Measurements from ENCODE around the gene PLEKHG5. TPM values are rescaled to one million over a fixed set of nuclear protein-coding genes. Genes with fewer than 3 reads are reported as not detected.
"Not testable (repeated sequence)": the region's sequence is repeated elsewhere in the genome, so short reads cannot be mapped to it uniquely, and the experiment has no call there.

The PLEKHG5 gene
- total RNA-seq, 4 donors from 2014 or later, result 1.2 to 2.3 (median 1.6) TPM

DNA sequence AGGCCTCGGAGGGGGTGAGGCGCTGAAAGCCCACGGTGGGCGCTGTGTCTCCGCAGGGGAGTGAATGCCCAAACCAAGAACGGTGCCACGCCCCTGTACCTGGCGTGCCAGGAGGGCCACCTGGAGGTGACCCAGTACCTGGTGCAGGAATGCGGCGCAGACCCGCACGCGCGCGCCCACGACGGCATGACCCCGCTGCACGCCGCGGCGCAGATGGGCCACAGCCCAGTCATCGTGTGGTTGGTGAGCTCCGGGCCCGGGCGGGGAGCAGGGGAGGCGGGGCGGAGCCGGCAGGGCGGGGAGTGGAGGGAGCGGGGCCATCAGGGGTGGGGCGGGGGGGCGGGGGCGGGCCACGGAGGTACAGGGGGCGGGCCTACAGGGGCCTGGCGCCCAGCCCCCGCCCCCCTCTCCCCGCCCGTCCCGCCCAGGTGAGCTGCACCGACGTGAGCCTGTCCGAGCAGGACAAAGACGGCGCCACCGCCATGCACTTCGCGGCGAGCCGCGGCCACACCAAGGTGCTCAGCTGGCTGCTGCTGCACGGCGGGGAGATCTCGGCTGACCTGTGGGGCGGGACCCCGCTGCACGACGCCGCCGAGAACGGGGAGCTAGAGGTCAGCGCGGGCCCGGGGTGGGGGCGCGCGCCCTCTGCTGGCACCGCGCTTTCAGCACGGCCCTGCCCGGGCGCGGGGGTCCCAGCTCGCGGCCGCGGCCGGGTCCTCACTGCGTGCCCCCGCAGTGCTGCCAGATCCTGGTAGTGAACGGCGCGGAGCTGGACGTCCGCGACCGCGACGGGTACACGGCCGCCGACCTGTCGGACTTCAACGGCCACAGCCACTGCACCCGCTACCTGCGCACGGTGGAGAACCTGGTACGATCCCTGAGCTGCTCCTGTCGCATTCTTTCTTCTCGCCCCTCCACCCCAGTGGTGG, 51.0 kb downstream of the PLEKHG5 start:
- no peak for TF ChIP-seq POLR2A (IDR thresholded peaks at IDR 0.05)
- TF ChIP-seq, protein P1, sequence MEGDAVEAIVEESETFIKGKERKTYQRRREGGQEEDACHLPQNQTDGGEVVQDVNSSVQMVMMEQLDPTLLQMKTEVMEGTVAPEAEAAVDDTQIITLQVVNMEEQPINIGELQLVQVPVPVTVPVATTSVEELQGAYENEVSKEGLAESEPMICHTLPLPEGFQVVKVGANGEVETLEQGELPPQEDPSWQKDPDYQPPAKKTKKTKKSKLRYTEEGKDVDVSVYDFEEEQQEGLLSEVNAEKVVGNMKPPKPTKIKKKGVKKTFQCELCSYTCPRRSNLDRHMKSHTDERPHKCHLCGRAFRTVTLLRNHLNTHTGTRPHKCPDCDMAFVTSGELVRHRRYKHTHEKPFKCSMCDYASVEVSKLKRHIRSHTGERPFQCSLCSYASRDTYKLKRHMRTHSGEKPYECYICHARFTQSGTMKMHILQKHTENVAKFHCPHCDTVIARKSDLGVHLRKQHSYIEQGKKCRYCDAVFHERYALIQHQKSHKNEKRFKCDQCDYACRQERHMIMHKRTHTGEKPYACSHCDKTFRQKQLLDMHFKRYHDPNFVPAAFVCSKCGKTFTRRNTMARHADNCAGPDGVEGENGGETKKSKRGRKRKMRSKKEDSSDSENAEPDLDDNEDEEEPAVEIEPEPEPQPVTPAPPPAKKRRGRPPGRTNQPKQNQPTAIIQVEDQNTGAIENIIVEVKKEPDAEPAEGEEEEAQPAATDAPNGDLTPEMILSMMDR (IDR thresholded peaks at IDR 0.05 in 4 of 5, conservative IDR thresholded peaks at IDR 0.05 in 1 of 5), result peak in 1 of 5 experiments; percentile 22
- Histone ChIP-seq H3K4me3 (no peak overlapping the region), H3K36me3 (no peaks in the 10 kb centered on the region), H3K9me3 (no peaks in the 10 kb centered on the region), H3K27ac (no peak overlapping the region), H3K4me1 (no peaks in the 10 kb centered on the region), H3K27me3 (peaks cover 25 to 43% (median 42%) of the 10 kb centered on the region in 3 donors)
- DNase-seq (no peak), ATAC-seq (no peak)
- intact Hi-C loops (cut with DNase I; ENCODE audit: low total_unique reads) (no loop called here), in situ Hi-C loops (cut with MboI; ENCODE audit: low sequenced_read_pairs in 4 of 4) (no loop called here)

DNA sequence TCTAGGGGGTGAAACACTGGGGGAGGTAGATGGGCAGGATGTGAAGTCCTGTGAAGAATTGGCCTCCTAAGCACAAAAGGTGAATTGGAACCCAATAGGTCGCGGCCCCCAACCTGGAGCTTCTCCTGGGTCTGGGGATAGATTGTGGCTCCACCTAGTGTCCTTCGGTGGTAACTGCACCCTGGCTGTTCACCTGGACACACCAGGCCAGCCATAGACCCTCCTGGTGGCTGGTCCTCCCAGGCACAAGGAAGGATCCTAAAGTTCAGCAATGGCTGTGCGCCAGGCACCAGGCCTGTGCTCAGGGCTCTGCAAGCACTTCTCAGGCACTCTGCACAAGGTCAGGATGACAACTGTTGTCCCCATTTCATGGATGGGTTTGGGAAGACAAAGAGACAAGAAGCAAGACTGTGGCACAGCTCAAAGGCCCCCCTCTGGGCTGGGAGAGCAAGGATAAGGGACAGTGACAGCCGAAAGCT, 53.4 kb downstream of the PLEKHG5 start:
- H3K36me3 ChIP-seq, result no peaks in the 10 kb centered on the region
- intact Hi-C loops (cut with DNase I; ENCODE audit: low total_unique reads) (loop anchor here (2.0 kb wide), 1 partner anchor 75 kb away; no protein-coding TSS in a partner anchor), in situ Hi-C loops (cut with MboI; ENCODE audit: low sequenced_read_pairs in 4 of 4) (no loop called here)
- ATAC-seq (peak; percentile 71 to 84), DNase-seq (peak; percentile 22 to 37)
- H3K4me1 ChIP-seq, result no peaks in the 10 kb centered on the region
- H3K27ac ChIP-seq, result no peak overlapping the region
- TF ChIP-seq, protein P1 (IDR thresholded peaks at IDR 0.05 in 4 of 5, conservative IDR thresholded peaks at IDR 0.05 in 1 of 5), result peak; percentile 75 to 94 (median 84)
- TF ChIP-seq POLR2A (IDR thresholded peaks at IDR 0.05), result no peak
- peaks cover 25 to 42% (median 40%) of the 10 kb centered on the region in 3 donors for H3K27me3 ChIP-seq
- no peaks in the 10 kb centered on the region for H3K9me3 ChIP-seq
- H3K4me3 ChIP-seq, result no peak overlapping the region

DNA sequence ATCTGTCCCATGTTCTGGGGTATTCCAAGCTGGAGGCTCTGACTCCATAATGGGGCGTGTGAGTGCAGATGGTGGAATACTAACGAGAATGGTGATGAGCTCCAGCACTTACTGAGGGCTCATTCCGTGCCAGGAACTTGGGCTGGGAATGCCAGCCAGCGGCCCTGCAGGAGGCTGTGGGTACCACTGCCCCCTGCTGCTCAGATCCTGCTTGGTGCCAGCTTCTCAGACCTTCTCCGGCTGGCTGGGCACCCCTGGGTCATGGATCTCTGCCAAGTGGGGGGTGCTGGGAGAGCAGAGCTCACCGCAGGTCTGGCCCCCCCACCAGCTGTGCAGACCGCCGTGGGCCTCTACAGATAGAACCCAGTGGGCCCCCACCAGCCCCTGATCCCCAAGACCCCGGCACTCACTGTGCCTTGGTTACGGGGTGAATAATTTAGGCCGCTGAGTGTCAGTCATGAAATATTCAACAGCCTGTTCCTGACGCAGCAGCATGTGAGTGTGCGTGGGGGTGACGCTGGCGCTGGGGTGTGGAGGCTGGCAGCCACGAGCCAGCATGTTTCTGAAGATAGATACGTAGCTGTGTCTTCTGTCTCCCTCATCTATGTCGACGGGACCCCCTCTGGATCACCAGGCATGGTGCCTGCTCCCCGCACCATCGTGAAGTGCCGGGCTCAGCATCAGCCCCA, 54.3 kb downstream of the PLEKHG5 start:
- H3K4me1 ChIP-seq; intact Hi-C loops (cut with DNase I; ENCODE audit: low total_unique reads); ATAC-seq; H3K9me3 ChIP-seq; H3K27ac ChIP-seq; DNase-seq; H3K36me3 ChIP-seq; H3K4me3 ChIP-seq; in situ Hi-C loops (cut with MboI; ENCODE audit: low sequenced_read_pairs in 4 of 4): not testable (repeated sequence)
- H3K27me3 ChIP-seq, result peaks cover 25 to 42% (median 40%) of the 10 kb centered on the region in 3 donors

DNA sequence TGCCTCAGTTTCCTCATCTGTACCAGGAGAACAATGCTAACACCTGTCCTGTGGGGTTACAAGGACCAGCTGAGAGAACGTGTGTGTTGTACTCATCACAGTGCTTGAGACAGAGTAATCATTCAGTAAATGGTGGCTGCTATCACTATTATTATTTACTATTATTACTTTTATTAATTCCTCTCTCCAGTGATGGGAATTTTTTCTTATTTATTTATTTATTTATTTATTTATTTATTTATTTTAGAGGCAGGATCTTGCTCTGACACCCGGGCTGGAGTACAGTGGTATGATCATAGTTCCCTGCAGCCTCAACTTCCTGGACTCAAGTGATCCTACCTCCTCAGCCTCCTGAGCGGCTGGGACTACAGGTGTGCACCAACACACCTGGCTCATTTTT, 55.2 kb downstream of the PLEKHG5 start:
- H3K36me3 ChIP-seq; H3K4me3 ChIP-seq; H3K4me1 ChIP-seq; H3K9me3 ChIP-seq; intact Hi-C loops (cut with DNase I; ENCODE audit: low total_unique reads); H3K27ac ChIP-seq; ATAC-seq; DNase-seq; in situ Hi-C loops (cut with MboI; ENCODE audit: low sequenced_read_pairs in 4 of 4): not testable (repeated sequence)
- peaks cover 21 to 36% (median 36%) of the 10 kb centered on the region in 3 donors for H3K27me3 ChIP-seq

DNA sequence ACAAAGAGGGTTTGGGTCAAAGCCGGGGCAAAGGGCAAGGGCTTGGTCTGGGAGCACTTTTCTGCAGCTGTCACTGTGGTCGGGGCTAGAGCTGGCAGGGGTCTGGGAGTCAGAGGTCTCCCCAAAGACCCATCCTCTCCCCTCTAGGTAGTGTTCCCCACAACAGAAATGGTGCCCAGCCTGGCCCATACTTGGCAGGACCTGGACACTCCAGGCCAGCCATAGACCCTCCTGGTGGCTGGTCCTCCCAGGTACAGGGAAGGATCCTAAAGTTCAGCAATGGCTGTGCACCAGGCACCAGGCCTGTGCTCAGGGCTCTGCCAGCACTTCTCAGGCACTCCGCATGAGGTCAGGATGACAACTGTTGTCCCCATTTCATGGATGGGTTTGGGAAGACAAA, 55.9 kb downstream of the PLEKHG5 start:
- Histone ChIP-seq H3K4me1 (no peaks in the 10 kb centered on the region), H3K4me3 (no peak overlapping the region), H3K36me3 (no peaks in the 10 kb centered on the region), H3K9me3 (no peaks in the 10 kb centered on the region), H3K27ac (no peak overlapping the region), H3K27me3 (peaks cover 16 to 32% (median 32%) of the 10 kb centered on the region in 3 donors)
- no peak for DNase-seq
- in situ Hi-C loops (cut with MboI; ENCODE audit: low sequenced_read_pairs in 4 of 4) (no loop called here), intact Hi-C loops (cut with DNase I; ENCODE audit: low total_unique reads) (no loop called here)
- ATAC-seq, result no peak
- TF ChIP-seq, protein P1 (IDR thresholded peaks at IDR 0.05 in 4 of 5, conservative IDR thresholded peaks at IDR 0.05 in 1 of 5), result no peak
- no peak for TF ChIP-seq POLR2A (IDR thresholded peaks at IDR 0.05)
